Skeletal muscle tissue (tissue), 4 donors: ENCODE data around the gene ANKS1B. TPM values are rescaled to one million over a fixed set of nuclear protein-coding genes. Genes with fewer than 3 reads are reported as not detected.

Experiments used
- H3K27ac ChIP-seq: one replicate; pipeline ENCODE4 v1.7.0; 2013; ENCODE audit warnings: mild to moderate bottlenecking, low read depth, low read length, inconsistent platforms
- H3K27me3 ChIP-seq, 3 donors: one replicate each; pipeline ENCODE4 v1.7.0; 2013; ENCODE audit warnings: low read length in 3 of 3; ENCODE audit not compliant: control insufficient read depth in 3 of 3, insufficient read depth in 3 of 3
- H3K36me3 ChIP-seq, 3 donors: one replicate each; pipeline ENCODE4 v1.7.0; 2013; ENCODE audit warnings: low read length in 3 of 3; ENCODE audit not compliant: control insufficient read depth in 3 of 3, insufficient read depth in 3 of 3
- H3K4me1 ChIP-seq, 3 donors: one replicate each; pipeline ENCODE4 v1.7.0; 2013; ENCODE audit warnings: low read length in 3 of 3, mild to moderate bottlenecking in 3 of 3; ENCODE audit not compliant: control insufficient read depth in 3 of 3, insufficient read depth in 3 of 3
- H3K4me3 ChIP-seq, 3 donors: one replicate each; pipeline ENCODE4 v1.7.0; 2013; ENCODE audit warnings: low read length in 3 of 3
- H3K9ac ChIP-seq, 3 donors: one replicate each; pipeline ENCODE4 v1.7.0; 2013; ENCODE audit warnings: low read length in 3 of 3, mild to moderate bottlenecking in 3 of 3, moderate library complexity in 2 of 3, low read depth in 1 of 3
- H3K9me3 ChIP-seq, 3 donors: one replicate each; pipeline ENCODE4 v1.7.0; 2013; ENCODE audit warnings: low read length in 3 of 3; ENCODE audit not compliant: control insufficient read depth in 3 of 3
- total RNA-seq: library from RNA; depleted of rRNA; stranded (reverse); fragments of >200 nt; gene quantifications from one replicate; pipeline ENCODE4 v1.2.3, GENCODE V29; 2014
- donor health status: Osteomylitis.

Gene ANKS1B
- total RNA-seq, 1 donor from 2014 or later, result 10.4 TPM

DNA sequence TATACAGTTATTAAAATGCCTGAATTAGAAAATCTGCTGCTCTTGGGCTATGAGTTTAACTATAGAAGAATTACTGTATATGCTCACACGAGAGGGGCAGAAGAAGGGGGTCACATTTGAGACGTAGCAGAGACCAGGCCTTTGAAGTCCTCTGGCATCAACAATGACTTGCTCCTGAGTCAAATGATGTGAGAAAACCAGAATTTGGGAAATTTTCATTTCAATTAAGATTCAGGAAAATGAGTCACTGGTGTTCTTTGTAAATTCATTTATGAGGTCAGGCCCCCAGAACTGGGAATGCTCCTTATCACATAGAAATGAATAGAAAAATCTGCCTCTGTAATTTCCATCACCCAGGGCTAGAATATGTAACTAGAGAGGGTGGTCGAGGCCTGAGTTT, 1246.7 kb downstream of the ANKS1B start:
- no peak overlapping the region for H3K27ac ChIP-seq
- H3K27me3 ChIP-seq, result no peaks in the 10 kb centered on the region
- H3K9ac ChIP-seq, result no peak overlapping the region
- H3K36me3 ChIP-seq, result peaks cover 0 to 5% (median 0%) of the 10 kb centered on the region in 3 donors
- no peaks in the 10 kb centered on the region for H3K4me1 ChIP-seq
- no peak overlapping the region for H3K4me3 ChIP-seq
- H3K9me3 ChIP-seq, result no peaks in the 10 kb centered on the region

GRCh38 chr12:98737322-98737712, 1247.4 kb downstream of the ANKS1B start:
- Histone ChIP-seq H3K27me3 (no peaks in the 10 kb centered on the region), H3K9me3 (no peaks in the 10 kb centered on the region), H3K9ac (no peak overlapping the region), H3K36me3 (peaks cover 0 to 8% (median 0%) of the 10 kb centered on the region in 3 donors), H3K4me1 (no peaks in the 10 kb centered on the region), H3K4me3 (no peak overlapping the region), H3K27ac (no peak overlapping the region)

DNA sequence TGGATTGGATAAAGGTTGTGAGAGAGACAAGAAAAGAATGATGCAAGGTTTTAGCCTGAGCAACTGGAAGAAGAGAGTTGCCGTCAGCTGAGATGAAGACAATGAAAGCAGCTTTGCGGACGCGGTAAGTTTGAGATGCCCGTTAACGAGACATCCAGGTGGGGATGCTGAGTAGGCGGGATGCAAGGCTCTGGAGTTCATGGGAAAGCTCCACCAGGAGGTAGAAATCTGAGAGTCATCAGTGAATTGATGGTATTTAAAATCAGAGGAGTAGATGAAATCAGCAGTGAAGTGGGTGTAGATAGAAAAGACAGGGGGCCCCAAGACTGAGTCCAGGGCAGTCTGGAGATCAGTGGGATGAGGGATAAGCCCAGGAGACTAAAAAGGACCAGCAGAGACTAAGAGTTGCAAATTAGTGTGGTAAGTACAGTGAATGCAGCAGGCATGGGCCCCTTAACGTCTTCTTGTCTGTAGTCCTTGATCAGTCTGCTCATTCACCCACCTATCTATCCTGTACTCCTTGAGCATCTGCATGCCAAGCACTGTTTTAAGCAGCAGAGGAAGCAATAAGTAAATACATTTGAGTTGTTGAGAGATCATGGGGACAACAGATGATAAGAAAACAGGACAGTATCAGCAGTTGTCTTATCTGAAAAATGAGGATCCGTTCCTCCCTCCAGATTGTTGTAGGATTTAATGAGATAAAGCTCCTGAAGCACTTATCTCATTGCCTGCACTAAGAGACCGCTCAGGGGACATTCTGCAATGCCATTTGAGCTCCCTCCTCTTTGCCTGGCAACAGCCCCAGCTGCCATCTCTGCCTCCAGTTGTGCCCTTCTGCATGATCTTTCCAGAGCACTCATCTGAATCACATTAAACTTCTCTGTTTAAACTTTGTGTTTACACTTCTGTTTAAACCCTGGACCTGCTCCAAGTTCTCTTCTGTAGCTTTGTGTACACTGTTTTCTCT, 1248.1 kb downstream of the ANKS1B start:
- no peak overlapping the region for H3K27ac ChIP-seq
- H3K36me3 ChIP-seq, result peaks cover 0 to 14% (median 4%) of the 10 kb centered on the region in 3 donors
- no peak overlapping the region for H3K9ac ChIP-seq
- no peak overlapping the region for H3K4me3 ChIP-seq
- no peaks in the 10 kb centered on the region for H3K27me3 ChIP-seq
- H3K4me1 ChIP-seq, result no peaks in the 10 kb centered on the region
- no peaks in the 10 kb centered on the region for H3K9me3 ChIP-seq

GRCh38 chr12:98735821-98736220, 1248.9 kb downstream of the ANKS1B start:
- Histone ChIP-seq H3K4me1 (no peaks in the 10 kb centered on the region), H3K9ac (no peak overlapping the region), H3K27me3 (no peaks in the 10 kb centered on the region), H3K27ac (no peak overlapping the region), H3K36me3 (peaks cover 1 to 20% (median 11%) of the 10 kb centered on the region in 3 donors), H3K9me3 (no peaks in the 10 kb centered on the region), H3K4me3 (no peak overlapping the region)

- H3K36me3 ChIP-seq, result peaks cover 10 to 25% (median 20%) of the 10 kb centered on the region in 3 donors
- H3K9me3 ChIP-seq, result no peaks in the 10 kb centered on the region
Observed at GRCh38 chr12:98733667-98734350, 1250.9 kb downstream of the ANKS1B start.

GRCh38 chr12:98730412-98730811, 1254.3 kb downstream of the ANKS1B start:
- Histone ChIP-seq H3K9me3 (no peaks in the 10 kb centered on the region), H3K27me3 (no peaks in the 10 kb centered on the region), H3K27ac (no peak overlapping the region), H3K4me3 (no peak overlapping the region), H3K36me3 (peaks cover 13 to 28% (median 26%) of the 10 kb centered on the region in 3 donors), H3K4me1 (no peaks in the 10 kb centered on the region), H3K9ac (no peak overlapping the region)

More at GRCh38 chr12:98733667-98734350, 1250.9 kb downstream of the ANKS1B start:
- Histone ChIP-seq H3K4me1 (no peaks in the 10 kb centered on the region), H3K4me3 (no peak overlapping the region), H3K9ac (no peak overlapping the region), H3K27ac (no peak overlapping the region), H3K27me3 (no peaks in the 10 kb centered on the region)

GRCh38 chr12:98727196-98727595, 1257.5 kb downstream of the ANKS1B start:
- H3K36me3 ChIP-seq, result peaks cover 19 to 44% (median 36%) of the 10 kb centered on the region in 3 donors
- H3K4me3 ChIP-seq, result no peak overlapping the region
- H3K27ac ChIP-seq, result no peak overlapping the region
- H3K4me1 ChIP-seq, result no peaks in the 10 kb centered on the region
- no peak overlapping the region for H3K9ac ChIP-seq
- no peaks in the 10 kb centered on the region for H3K27me3 ChIP-seq
- H3K9me3 ChIP-seq, result no peaks in the 10 kb centered on the region

DNA sequence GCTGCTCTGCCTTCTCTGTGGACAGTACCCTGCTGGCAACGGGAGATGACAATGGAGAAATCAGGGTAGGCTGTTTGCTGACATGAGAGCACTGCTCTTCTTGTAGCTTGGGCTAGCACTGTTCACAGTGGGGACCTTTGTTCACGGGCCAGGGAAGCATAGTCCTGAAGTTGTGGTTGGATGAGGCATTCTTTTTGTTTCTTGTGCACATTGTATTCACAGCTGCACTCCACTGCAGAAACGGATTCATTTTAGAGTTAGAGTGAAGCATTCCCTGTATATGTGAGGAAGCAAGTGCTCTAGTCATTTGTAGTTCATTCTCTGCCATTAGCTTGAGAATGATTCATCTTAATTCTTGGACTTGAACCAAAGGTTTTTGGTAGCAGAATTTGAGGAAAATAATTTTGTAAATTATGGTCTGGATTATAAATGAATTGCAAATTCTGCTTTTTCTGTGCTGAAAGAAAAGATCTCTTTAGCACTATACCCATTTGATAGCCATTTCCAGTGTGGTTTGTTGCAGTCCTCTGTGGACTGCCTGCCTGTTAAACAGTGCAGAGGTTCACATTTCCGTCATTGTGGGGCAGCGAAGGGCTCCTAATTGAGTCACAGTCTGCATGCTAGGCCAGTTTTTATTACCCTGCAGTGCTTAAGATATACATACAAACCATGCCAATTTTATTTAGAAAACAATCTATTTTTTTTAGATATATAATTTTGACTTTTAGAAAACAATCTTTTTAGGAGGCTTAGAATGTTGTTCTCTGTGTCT, 1259.1 kb downstream of the ANKS1B start:
- Histone ChIP-seq H3K27ac (no peak overlapping the region), H3K4me1 (no peaks in the 10 kb centered on the region), H3K27me3 (no peaks in the 10 kb centered on the region), H3K36me3 (peaks cover 16 to 35% (median 24%) of the 10 kb centered on the region in 3 donors), H3K9ac (no peak overlapping the region), H3K9me3 (no peaks in the 10 kb centered on the region), H3K4me3 (no peak overlapping the region)

- H3K27me3 ChIP-seq, result no peaks in the 10 kb centered on the region
Observed at GRCh38 chr12:98724384-98725155, 1260.2 kb downstream of the ANKS1B start.

More at GRCh38 chr12:98724384-98725155, 1260.2 kb downstream of the ANKS1B start:
- H3K36me3 ChIP-seq, result peaks cover 13 to 32% (median 24%) of the 10 kb centered on the region in 3 donors
- H3K4me3 ChIP-seq, result no peak overlapping the region
- no peaks in the 10 kb centered on the region for H3K4me1 ChIP-seq
- no peak overlapping the region for H3K9ac ChIP-seq
- H3K27ac ChIP-seq, result no peak overlapping the region
- H3K9me3 ChIP-seq, result no peaks in the 10 kb centered on the region
